Kidney (tissue), 14 donors: ENCODE data around the gene HS6ST1. TPM values are rescaled to one million over a fixed set of nuclear protein-coding genes. Genes with fewer than 3 reads are reported as not detected.
A peak's percentile ranks its signal among the peaks of the same experiment; 100 is the strongest.

ENCODE experiments used
- DNase-seq, 5 donors: peaks; one replicate each; pipeline ENCODE4 v3.0.0-alpha.2; 2013 to 2020
- FAIRE-seq: peaks from 2 replicates; lab custom pipeline; 2012; peaks lifted over from hg19 to GRCh38; lab: Jason Lieb, UNC
- H3K27ac ChIP-seq, 2 donors: one replicate each; pipeline ENCODE4 v1.7.0; 2013; ENCODE audit warnings: low read depth in 2 of 2, low read length in 2 of 2, inconsistent platforms in 1 of 2
- H3K27me3 ChIP-seq: one replicate; pipeline ENCODE4 v1.7.1; 2013; ENCODE audit warnings: low read length, inconsistent platforms; ENCODE audit not compliant: control insufficient read depth, insufficient read depth
- H3K36me3 ChIP-seq, 3 donors: one replicate each; pipeline versions ENCODE4 v1.7.0 to v1.7.1; 2013; ENCODE audit warnings: low read length in 3 of 3, control low read depth in 1 of 3, inconsistent platforms in 1 of 3; ENCODE audit not compliant: insufficient read depth in 3 of 3, control insufficient read depth in 2 of 3
- H3K4me1 ChIP-seq, 3 donors: one replicate each; pipeline versions ENCODE4 v1.7.0 to v1.7.1; 2013; ENCODE audit warnings: low read length in 3 of 3, inconsistent platforms in 1 of 3, low read depth in 1 of 3; ENCODE audit not compliant: control insufficient read depth in 2 of 3, insufficient read depth in 2 of 3
- H3K4me3 ChIP-seq, 3 donors: one replicate each; pipeline versions ENCODE4 v1.7.0 to v1.8.1; 2013; ENCODE audit warnings: low read length in 3 of 3, control low read depth in 1 of 3, inconsistent platforms in 1 of 3
- H3K9ac ChIP-seq, 3 donors: one replicate each; pipeline versions ENCODE4 v1.7.0 to v1.7.1; 2013; ENCODE audit warnings: low read length in 3 of 3, control low read depth in 1 of 3, inconsistent platforms in 1 of 3
- H3K9me3 ChIP-seq, 3 donors: one replicate each; pipeline versions ENCODE4 v1.7.0 to v1.7.1; 2013; ENCODE audit warnings: low read length in 3 of 3, control low read depth in 1 of 3, inconsistent platforms in 1 of 3; ENCODE audit not compliant: control insufficient read depth in 2 of 3, insufficient read depth in 1 of 3
- CTCF ChIP-seq: IDR thresholded peaks from 3 replicates; pipeline ENCODE4 v1.5.1; 2012; ENCODE audit warnings: mild to moderate bottlenecking, moderate library complexity, borderline replicate concordance; ENCODE audit not compliant: insufficient read depth; ENCODE audit errors: extremely low read depth
- intact Hi-C: fragments of 100-400 bp; cut with DNase I; formaldehyde crosslinking; loops from one replicate; pipeline ENCODE4 v1.11.1; 2022
- polyA plus RNA-seq: library from polyadenylated mRNA; stranded (reverse); fragments of 350-450 nt; fragmentation: Illumina TruSeq; extraction: RNeasy Lipid Tissue Mini Kit (QIAGEN cat#74804); gene quantifications from one replicate; pipeline ENCODE4 v1.2.3, GENCODE V29; 2014; ENCODE audit warnings: low read depth, low replicate concordance; ENCODE audit not compliant: insufficient read depth
- total RNA-seq: library from RNA; stranded (reverse); fragmentation: NEBNext Ultra II Directional; extraction: Animal tissue kit (Norgen Biotek cat#: 25700); gene quantifications from one replicate; pipeline ENCODE4 v1.2.1, GENCODE V29; 2021
- donor health status: control.
- donor health status: control.
- donor health status: control.
- donor health status: control.
- donor health status: control.
- donor health status: DM: yes; HTN: yes; CAD: no.
- donor health status: Normal renal cell carcinoma (clear cell type).

Gene HS6ST1
- total and polyA plus RNA-seq, 2 donors from 2014 or later = 49.6 to 73.9 TPM

DNA sequence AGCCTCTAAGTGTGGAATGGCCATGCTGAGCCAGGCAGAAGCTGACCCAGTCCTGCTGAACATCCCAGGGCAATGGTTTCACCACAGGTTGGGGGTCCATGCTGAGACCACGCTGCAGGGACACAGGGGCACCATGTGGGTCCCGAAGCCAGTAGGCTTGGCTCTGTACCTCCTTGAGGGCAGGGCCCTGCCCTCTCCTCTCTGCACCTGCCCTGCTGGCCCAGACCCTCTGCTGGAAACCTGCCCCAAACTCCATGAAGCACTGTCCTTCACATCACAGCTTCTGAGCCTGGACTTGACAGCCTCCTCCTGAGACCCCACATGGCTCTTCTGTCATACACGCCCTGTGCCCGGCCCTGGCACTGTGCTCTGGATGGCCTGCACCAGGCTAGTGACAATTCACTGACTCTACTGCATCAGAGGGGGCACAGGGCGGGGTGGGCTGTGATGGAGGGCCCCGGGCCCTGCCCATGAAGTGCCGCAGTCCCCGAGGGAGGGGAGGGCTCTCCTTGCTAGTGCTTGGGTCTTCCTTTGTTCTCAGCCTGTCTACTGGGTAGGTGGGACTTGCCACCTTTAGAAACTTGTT lies 24.7 kb downstream of the HS6ST1 start:
- DNase-seq = peak in 1 of 5 donors; percentile 62
- H3K27me3 ChIP-seq = no peaks in the 10 kb centered on the region
- H3K36me3 ChIP-seq = no peaks in the 10 kb centered on the region
- H3K9me3 ChIP-seq = no peaks in the 10 kb centered on the region
- no peak for FAIRE-seq
- intact Hi-C loops = no loop called here
- no peak overlapping the region for H3K9ac ChIP-seq
- no peak overlapping the region for H3K4me3 ChIP-seq
- no peak for TF ChIP-seq CTCF
- peak overlapping the region in 1 of 2 donors; percentile 83 for H3K27ac ChIP-seq
- peaks cover 0 to 30% (median 3%) of the 10 kb centered on the region in 3 donors for H3K4me1 ChIP-seq

GRCh38 chr2:128293426-128293755 lies 25.3 kb downstream of the HS6ST1 start:
- Histone ChIP-seq H3K4me3 (no peak overlapping the region), H3K27ac (peak overlapping the region; percentile 80 to 83), H3K27me3 (no peaks in the 10 kb centered on the region), H3K4me1 (peaks cover 0 to 30% (median 3%) of the 10 kb centered on the region in 3 donors), H3K36me3 (no peaks in the 10 kb centered on the region), H3K9me3 (no peaks in the 10 kb centered on the region), H3K9ac (peak overlapping the region in 1 of 3 donors; percentile 24)
- intact Hi-C loops = no loop called here
- DNase-seq (peak in 1 of 5 donors; percentile 49), FAIRE-seq (no peak)
- no peak for TF ChIP-seq CTCF

DNA sequence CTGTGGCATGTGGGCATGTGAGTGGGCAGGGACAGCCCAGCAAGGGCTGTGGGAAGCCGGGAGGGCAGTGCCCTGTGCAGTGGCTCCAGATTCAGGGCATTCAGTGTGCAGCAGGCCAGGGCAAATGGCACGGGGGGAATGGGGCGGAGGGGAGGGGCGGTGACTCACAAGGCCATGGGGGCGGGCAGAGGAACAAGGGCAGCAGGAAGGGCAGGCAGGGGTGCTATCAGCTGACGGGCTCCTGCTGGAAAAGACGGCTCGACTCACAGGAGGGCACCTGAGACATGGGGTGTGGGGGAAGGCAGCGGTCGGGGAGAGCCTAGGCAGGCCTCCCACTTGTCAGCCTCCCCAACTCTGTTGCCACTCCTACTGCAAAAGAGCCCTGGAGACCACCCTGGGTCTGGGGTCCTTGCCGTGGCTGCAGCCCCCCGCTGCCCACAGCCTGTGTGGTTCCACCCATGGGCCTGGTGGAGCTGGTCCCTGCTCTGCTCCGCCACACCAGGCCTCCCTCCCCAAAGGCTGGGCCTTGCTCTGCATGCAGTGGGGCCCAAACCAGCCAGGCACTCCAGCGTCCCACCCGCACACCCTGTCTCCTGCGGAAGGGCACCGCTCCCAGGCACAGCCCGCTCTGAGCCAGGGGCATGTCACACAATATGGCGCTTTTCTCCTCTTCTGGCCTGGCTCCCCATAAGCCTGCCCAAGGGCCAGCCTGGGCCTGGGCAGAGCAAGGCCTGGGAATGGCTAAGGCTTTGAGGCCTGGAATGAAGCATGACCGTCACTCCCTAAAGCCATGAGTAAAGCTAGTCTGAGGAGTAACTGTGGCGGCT lies 25.9 kb downstream of the HS6ST1 start:
- peak overlapping the region; percentile 80 to 83 for H3K27ac ChIP-seq
- TF ChIP-seq CTCF = no peak
- intact Hi-C loops = no loop called here
- H3K9me3 ChIP-seq = no peaks in the 10 kb centered on the region
- H3K4me1 ChIP-seq = peaks cover 0 to 32% (median 3%) of the 10 kb centered on the region in 3 donors
- peak in 1 of 5 donors; percentile 95 for DNase-seq
- no peak overlapping the region for H3K4me3 ChIP-seq
- H3K36me3 ChIP-seq = no peaks in the 10 kb centered on the region
- peak overlapping the region in 1 of 3 donors; percentile 24 for H3K9ac ChIP-seq
- FAIRE-seq = no peak
- no peaks in the 10 kb centered on the region for H3K27me3 ChIP-seq
